Measurements from ENCODE around the gene SETBP1.

SETBP1 gene

GRCh38 chr18:44651918-44652572 is 28.6 kb upstream of the SETBP1 start:
- WGBS, 2 experiments = 94 to 96% methylated on average over 5 of the region's 6 CpGs
- Histone ChIP-seq H3K4me3 (ENCODE audit: insufficient read depth, low read depth, low read length) (no peak overlapping the region), H3K9me3 (ENCODE audit: control insufficient read depth, low read length) (no peaks in the 10 kb centered on the region), H3K27me3 (ENCODE audit: control insufficient read depth, insufficient read depth, low read length, poor library complexity, severe bottlenecking) (no peaks in the 10 kb centered on the region), H3K27ac (ENCODE audit: insufficient read depth, low read depth, low read length, poor library complexity, severe bottlenecking) (no peak overlapping the region), H3K36me3 (ENCODE audit: control insufficient read depth, insufficient read depth, low read length) (no peaks in the 10 kb centered on the region), H3K4me1 (ENCODE audit: control insufficient read depth, insufficient read depth, low read length) (no peaks in the 10 kb centered on the region)

- no peaks in the 10 kb centered on the region for H3K36me3 ChIP-seq (ENCODE audit: control insufficient read depth, insufficient read depth, low read length)
- no peak overlapping the region for H3K4me3 ChIP-seq (ENCODE audit: insufficient read depth, low read depth, low read length)
- WGBS, 2 experiments = 91 to 95% methylated on average over 4 of the region's 4 CpGs
- no peaks in the 10 kb centered on the region for H3K4me1 ChIP-seq (ENCODE audit: control insufficient read depth, insufficient read depth, low read length)
- H3K9me3 ChIP-seq (ENCODE audit: control insufficient read depth, low read length) = no peaks in the 10 kb centered on the region
- H3K27me3 ChIP-seq (ENCODE audit: control insufficient read depth, insufficient read depth, low read length, poor library complexity, severe bottlenecking) = no peaks in the 10 kb centered on the region
- H3K27ac ChIP-seq (ENCODE audit: insufficient read depth, low read depth, low read length, poor library complexity, severe bottlenecking) = no peak overlapping the region
Measured at GRCh38 chr18:44652722-44653121, 28.0 kb upstream of the SETBP1 start.

- Histone ChIP-seq H3K4me3 (ENCODE audit: insufficient read depth, low read depth, low read length) (no peak overlapping the region), H3K27me3 (ENCODE audit: control insufficient read depth, insufficient read depth, low read length, poor library complexity, severe bottlenecking) (no peaks in the 10 kb centered on the region), H3K9me3 (ENCODE audit: control insufficient read depth, low read length) (no peaks in the 10 kb centered on the region), H3K27ac (ENCODE audit: insufficient read depth, low read depth, low read length, poor library complexity, severe bottlenecking) (no peak overlapping the region), H3K36me3 (ENCODE audit: control insufficient read depth, insufficient read depth, low read length) (no peaks in the 10 kb centered on the region), H3K4me1 (ENCODE audit: control insufficient read depth, insufficient read depth, low read length) (no peaks in the 10 kb centered on the region)
- 63 to 90% methylated on average over 2 to 3 of the region's 3 CpGs for WGBS, 2 experiments
Measured at GRCh38 chr18:44654573-44654972, 26.1 kb upstream of the SETBP1 start.

GRCh38 chr18:44655435-44655834 is 25.3 kb upstream of the SETBP1 start:
- Histone ChIP-seq H3K27ac (ENCODE audit: insufficient read depth, low read depth, low read length, poor library complexity, severe bottlenecking) (no peak overlapping the region), H3K9me3 (ENCODE audit: control insufficient read depth, low read length) (no peaks in the 10 kb centered on the region), H3K4me1 (ENCODE audit: control insufficient read depth, insufficient read depth, low read length) (no peaks in the 10 kb centered on the region), H3K4me3 (ENCODE audit: insufficient read depth, low read depth, low read length) (no peak overlapping the region), H3K36me3 (ENCODE audit: control insufficient read depth, insufficient read depth, low read length) (no peaks in the 10 kb centered on the region), H3K27me3 (ENCODE audit: control insufficient read depth, insufficient read depth, low read length, poor library complexity, severe bottlenecking) (no peaks in the 10 kb centered on the region)
- WGBS, 2 experiments = 75 to 100% methylated on average over 1 to 2 of the region's 2 CpGs

- Histone ChIP-seq H3K9me3 (ENCODE audit: control insufficient read depth, low read length) (no peaks in the 10 kb centered on the region), H3K27me3 (ENCODE audit: control insufficient read depth, insufficient read depth, low read length, poor library complexity, severe bottlenecking) (no peaks in the 10 kb centered on the region), H3K4me1 (ENCODE audit: control insufficient read depth, insufficient read depth, low read length) (no peaks in the 10 kb centered on the region), H3K4me3 (ENCODE audit: insufficient read depth, low read depth, low read length) (no peak overlapping the region), H3K36me3 (ENCODE audit: control insufficient read depth, insufficient read depth, low read length) (no peaks in the 10 kb centered on the region), H3K27ac (ENCODE audit: insufficient read depth, low read depth, low read length, poor library complexity, severe bottlenecking) (no peak overlapping the region)
Measured at GRCh38 chr18:44659771-44660170, 20.9 kb upstream of the SETBP1 start.

GRCh38 chr18:44668270-44668975 is 12.3 kb upstream of the SETBP1 start:
- Histone ChIP-seq H3K27me3 (ENCODE audit: control insufficient read depth, insufficient read depth, low read length, poor library complexity, severe bottlenecking) (no peaks in the 10 kb centered on the region), H3K4me1 (ENCODE audit: control insufficient read depth, insufficient read depth, low read length) (no peaks in the 10 kb centered on the region)
- 92 to 96% methylated on average over 4 of the region's 4 CpGs for WGBS, 2 experiments

GRCh38 chr18:44671914-44672313 is 8.8 kb upstream of the SETBP1 start:
- H3K27ac ChIP-seq (ENCODE audit: insufficient read depth, low read depth, low read length, poor library complexity, severe bottlenecking) = no peak overlapping the region
- H3K4me3 ChIP-seq (ENCODE audit: insufficient read depth, low read depth, low read length) = no peak overlapping the region
- no peaks in the 10 kb centered on the region for H3K9me3 ChIP-seq (ENCODE audit: control insufficient read depth, low read length)
- WGBS, 2 experiments = 86 to 87% methylated on average over 2 of the region's 2 CpGs
- no peaks in the 10 kb centered on the region for H3K4me1 ChIP-seq (ENCODE audit: control insufficient read depth, insufficient read depth, low read length)
- no peaks in the 10 kb centered on the region for H3K27me3 ChIP-seq (ENCODE audit: control insufficient read depth, insufficient read depth, low read length, poor library complexity, severe bottlenecking)
- no peaks in the 10 kb centered on the region for H3K36me3 ChIP-seq (ENCODE audit: control insufficient read depth, insufficient read depth, low read length)

More at GRCh38 chr18:44668270-44668975, 12.3 kb upstream of the SETBP1 start:
- no peaks in the 10 kb centered on the region for H3K36me3 ChIP-seq (ENCODE audit: control insufficient read depth, insufficient read depth, low read length)
- no peak overlapping the region for H3K4me3 ChIP-seq (ENCODE audit: insufficient read depth, low read depth, low read length)
- H3K9me3 ChIP-seq (ENCODE audit: control insufficient read depth, low read length) = no peaks in the 10 kb centered on the region
- H3K27ac ChIP-seq (ENCODE audit: insufficient read depth, low read depth, low read length, poor library complexity, severe bottlenecking) = no peak overlapping the region

GRCh38 chr18:44672506-44672905 is 8.2 kb upstream of the SETBP1 start:
- Histone ChIP-seq H3K4me1 (ENCODE audit: control insufficient read depth, insufficient read depth, low read length) (no peaks in the 10 kb centered on the region), H3K4me3 (ENCODE audit: insufficient read depth, low read depth, low read length) (no peak overlapping the region), H3K9me3 (ENCODE audit: control insufficient read depth, low read length) (no peaks in the 10 kb centered on the region), H3K27me3 (ENCODE audit: control insufficient read depth, insufficient read depth, low read length, poor library complexity, severe bottlenecking) (no peaks in the 10 kb centered on the region), H3K27ac (ENCODE audit: insufficient read depth, low read depth, low read length, poor library complexity, severe bottlenecking) (no peak overlapping the region), H3K36me3 (ENCODE audit: control insufficient read depth, insufficient read depth, low read length) (no peaks in the 10 kb centered on the region)
- WGBS, 2 experiments = 88% methylated on average over 3 of the region's 3 CpGs

- WGBS, 2 experiments = 82 to 88% methylated on average over 3 of the region's 3 CpGs
- no peak overlapping the region for H3K27ac ChIP-seq (ENCODE audit: insufficient read depth, low read depth, low read length, poor library complexity, severe bottlenecking)
- no peaks in the 10 kb centered on the region for H3K9me3 ChIP-seq (ENCODE audit: control insufficient read depth, low read length)
- H3K27me3 ChIP-seq (ENCODE audit: control insufficient read depth, insufficient read depth, low read length, poor library complexity, severe bottlenecking) = no peaks in the 10 kb centered on the region
- H3K36me3 ChIP-seq (ENCODE audit: control insufficient read depth, insufficient read depth, low read length) = no peaks in the 10 kb centered on the region
- no peak overlapping the region for H3K4me3 ChIP-seq (ENCODE audit: insufficient read depth, low read depth, low read length)
- H3K4me1 ChIP-seq (ENCODE audit: control insufficient read depth, insufficient read depth, low read length) = no peaks in the 10 kb centered on the region
Measured at GRCh38 chr18:44673256-44673880, 7.3 kb upstream of the SETBP1 start.

GRCh38 chr18:44677933-44678332 is 2.8 kb upstream of the SETBP1 start:
- Histone ChIP-seq H3K4me1 (ENCODE audit: control insufficient read depth, insufficient read depth, low read length) (peaks cover 4% of the 10 kb centered on the region), H3K36me3 (ENCODE audit: control insufficient read depth, insufficient read depth, low read length) (no peaks in the 10 kb centered on the region), H3K4me3 (ENCODE audit: insufficient read depth, low read depth, low read length) (no peak overlapping the region), H3K27me3 (ENCODE audit: control insufficient read depth, insufficient read depth, low read length, poor library complexity, severe bottlenecking) (no peaks in the 10 kb centered on the region), H3K27ac (ENCODE audit: insufficient read depth, low read depth, low read length, poor library complexity, severe bottlenecking) (no peak overlapping the region), H3K9me3 (ENCODE audit: control insufficient read depth, low read length) (no peaks in the 10 kb centered on the region)
- 92% methylated on average over 7 of the region's 7 CpGs for WGBS, 2 experiments

Data from ectodermal cell (in vitro differentiated cells).